HG02884 (cell line): ENCODE measurements around the gene CELA2B.
A peak's percentile ranks its signal among the peaks of the same experiment; 100 is the strongest.

Source experiments
- ATAC-seq: cut with Tn5 transposase; IDR thresholded peaks from one replicate; pipeline ENCODE4 v1.9.1; 2021; ENCODE audit warnings: mild to moderate bottlenecking, moderate library complexity; ENCODE audit not compliant: unreplicated experiment

The CELA2B gene

GRCh38 chr1:15524021-15524282, 48.0 kb downstream of the CELA2B start, which contains the start of gene CASP9:
TSS of gene CASP9 (minus strand) at chr1:15524215. CDS start at chr1:15524200, 15 bp downstream.
- no peak for ATAC-seq

- ATAC-seq = peak; percentile 40
Measured at GRCh38 chr1:15524283-15525049, 48.6 kb downstream of the CELA2B start.

- ATAC-seq = no peak
Measured at GRCh38 chr1:15525050-15526020, 49.4 kb downstream of the CELA2B start.

GRCh38 chr1:15526021-15526489, 50.2 kb downstream of the CELA2B start:
- no peak for ATAC-seq

- ATAC-seq = peak; percentile 59
Measured at GRCh38 chr1:15526490-15527339, 50.8 kb downstream of the CELA2B start, which contains the start of gene DNAJC16. TSS of gene DNAJC16 (plus strand) at chr1:15526848. CDS start at chr1:15529106, 2,258 bp downstream.

- ATAC-seq = no peak
Measured at GRCh38 chr1:15531003-15531402, 55.1 kb downstream of the CELA2B start.

GRCh38 chr1:15531682-15532081, 55.8 kb downstream of the CELA2B start:
- ATAC-seq = no peak

GRCh38 chr1:15538771-15539170, 62.9 kb downstream of the CELA2B start:
- no peak for ATAC-seq

- ATAC-seq = no peak
Measured at GRCh38 chr1:15540186-15540585, 64.3 kb downstream of the CELA2B start.
